Measurements from ENCODE around the gene NTM.

Gene NTM

DNA sequence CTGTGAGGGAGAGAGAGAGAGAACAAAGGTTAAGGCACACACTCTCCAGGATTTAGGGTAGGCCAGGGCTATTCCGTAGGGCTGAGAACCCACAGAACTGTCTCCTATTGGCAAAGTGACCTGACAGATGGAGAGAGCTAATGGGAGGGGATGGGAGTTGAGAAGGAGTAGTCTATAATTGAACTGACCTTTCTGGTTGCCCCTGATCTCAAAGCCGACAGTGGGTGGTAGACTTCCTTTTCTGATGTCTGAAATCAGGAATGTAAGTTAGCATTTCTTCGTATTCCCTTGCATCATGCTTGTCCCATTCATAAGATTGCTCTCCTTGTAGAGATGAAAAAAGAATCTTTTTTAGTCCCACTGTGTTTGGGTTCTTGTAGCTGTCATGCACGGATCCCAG lies 210.1 kb downstream of the NTM start:
- H3K36me3 ChIP-seq (ENCODE audit: control insufficient read depth, insufficient read depth, low read length) = no peaks in the 10 kb centered on the region
- H3K4me3 ChIP-seq (ENCODE audit: low read depth, low read length) = no peak overlapping the region
- peaks cover 6% of the 10 kb centered on the region for H3K4me1 ChIP-seq (ENCODE audit: control insufficient read depth, insufficient read depth, low read length)
- no peaks in the 10 kb centered on the region for H3K27me3 ChIP-seq (ENCODE audit: control insufficient read depth, insufficient read depth, low read length)
- H3K9ac ChIP-seq (ENCODE audit: low read depth, low read length) = no peak overlapping the region
- H3K9me3 ChIP-seq (ENCODE audit: control insufficient read depth, insufficient read depth, low read length) = no peaks in the 10 kb centered on the region

DNA sequence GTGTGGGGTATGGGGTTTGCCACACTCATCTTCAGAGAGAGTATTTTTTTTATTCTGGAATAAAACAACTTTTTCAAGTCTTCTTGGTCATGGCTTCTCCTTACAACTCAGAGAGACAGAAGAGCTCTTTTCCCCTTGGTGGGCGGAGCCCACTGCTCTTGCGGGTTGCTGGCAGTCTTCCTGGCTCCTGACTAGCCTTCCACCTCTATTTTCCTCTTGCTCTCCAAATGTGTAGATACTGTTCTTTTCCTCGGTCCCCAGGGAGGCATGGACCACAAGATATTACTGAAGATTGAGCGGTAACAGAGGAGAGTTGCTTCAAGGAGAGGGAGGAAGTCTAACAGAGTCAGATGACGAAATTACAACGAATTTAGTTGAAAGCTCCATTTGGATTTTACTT lies 210.6 kb downstream of the NTM start:
- H3K9me3 ChIP-seq (ENCODE audit: control insufficient read depth, insufficient read depth, low read length) = no peaks in the 10 kb centered on the region
- no peaks in the 10 kb centered on the region for H3K27me3 ChIP-seq (ENCODE audit: control insufficient read depth, insufficient read depth, low read length)
- H3K36me3 ChIP-seq (ENCODE audit: control insufficient read depth, insufficient read depth, low read length) = no peaks in the 10 kb centered on the region
- H3K4me3 ChIP-seq (ENCODE audit: low read depth, low read length) = no peak overlapping the region
- peaks cover 6% of the 10 kb centered on the region for H3K4me1 ChIP-seq (ENCODE audit: control insufficient read depth, insufficient read depth, low read length)
- no peak overlapping the region for H3K9ac ChIP-seq (ENCODE audit: low read depth, low read length)

DNA sequence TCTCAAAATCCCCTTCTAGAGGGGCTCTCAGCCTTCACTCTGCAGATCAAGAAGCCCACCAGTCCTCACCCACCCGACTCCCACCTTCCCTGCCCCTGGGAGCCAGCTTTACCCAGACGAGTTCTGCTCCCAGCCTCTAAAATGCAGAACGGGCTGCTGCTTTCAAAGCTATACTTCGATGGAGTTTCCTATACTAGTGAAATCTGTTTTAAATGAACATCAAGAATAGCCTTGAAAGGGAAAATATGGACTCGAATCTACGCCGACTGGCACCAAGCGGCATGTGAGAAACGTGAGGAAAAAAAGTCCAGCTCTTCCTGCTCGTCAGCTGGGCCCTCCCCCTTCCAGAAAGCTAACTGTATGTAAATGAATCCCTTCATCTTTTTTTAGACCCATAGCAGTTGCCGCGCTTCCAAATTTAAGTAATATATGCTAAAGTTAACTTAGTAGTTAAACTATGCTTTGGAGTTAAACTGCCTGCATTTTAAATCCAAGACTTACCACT lies 211.7 kb downstream of the NTM start:
- Histone ChIP-seq H3K9me3 (ENCODE audit: control insufficient read depth, insufficient read depth, low read length) (no peaks in the 10 kb centered on the region), H3K4me3 (ENCODE audit: low read depth, low read length) (no peak overlapping the region), H3K36me3 (ENCODE audit: control insufficient read depth, insufficient read depth, low read length) (no peaks in the 10 kb centered on the region), H3K4me1 (ENCODE audit: control insufficient read depth, insufficient read depth, low read length) (peaks cover 6% of the 10 kb centered on the region), H3K27me3 (ENCODE audit: control insufficient read depth, insufficient read depth, low read length) (no peaks in the 10 kb centered on the region), H3K9ac (ENCODE audit: low read depth, low read length) (no peak overlapping the region)

DNA sequence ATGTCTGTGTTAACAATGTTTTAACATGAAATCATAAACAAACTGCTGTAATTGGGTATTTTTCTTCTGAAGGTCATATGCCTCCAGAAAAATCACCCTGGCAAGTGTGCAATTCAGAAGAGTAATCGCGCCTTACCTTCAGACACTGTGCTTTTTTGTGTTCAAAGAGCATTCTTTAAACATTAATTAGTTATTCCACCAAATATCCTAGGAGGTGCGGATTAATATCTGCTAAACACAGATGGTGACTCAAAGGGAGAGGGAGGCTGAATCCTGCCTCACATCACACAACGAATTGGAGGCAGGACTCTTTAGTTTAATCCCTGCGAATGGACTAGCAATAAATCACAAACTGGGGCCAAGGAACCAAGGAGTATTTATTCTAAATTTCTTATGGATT lies 213.0 kb downstream of the NTM start:
- no peaks in the 10 kb centered on the region for H3K27me3 ChIP-seq (ENCODE audit: control insufficient read depth, insufficient read depth, low read length)
- H3K4me1 ChIP-seq (ENCODE audit: control insufficient read depth, insufficient read depth, low read length) = peaks cover 6% of the 10 kb centered on the region

DNA sequence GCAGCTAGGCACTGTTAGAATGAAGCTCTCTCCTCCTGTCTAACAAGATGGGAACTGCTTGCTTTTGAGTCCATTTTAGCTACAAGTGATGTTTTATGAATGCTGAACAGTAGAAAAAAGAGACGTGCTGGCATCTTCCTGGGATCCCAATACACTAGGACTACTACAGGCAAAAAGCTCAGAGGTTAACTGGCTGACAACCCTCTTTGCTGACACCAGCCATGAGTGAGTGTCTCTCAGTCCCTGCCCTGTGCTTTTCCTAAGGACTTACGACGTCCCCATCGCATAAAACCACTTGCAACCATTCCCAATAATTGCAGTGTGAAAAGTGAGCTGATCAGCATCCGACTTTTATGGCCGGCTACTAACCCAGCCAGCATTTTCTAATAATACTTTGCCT lies 213.5 kb downstream of the NTM start:
- H3K4me3 ChIP-seq (ENCODE audit: low read depth, low read length) = no peak overlapping the region
- H3K4me1 ChIP-seq (ENCODE audit: control insufficient read depth, insufficient read depth, low read length) = peaks cover 6% of the 10 kb centered on the region
- no peaks in the 10 kb centered on the region for H3K36me3 ChIP-seq (ENCODE audit: control insufficient read depth, insufficient read depth, low read length)
- H3K27me3 ChIP-seq (ENCODE audit: control insufficient read depth, insufficient read depth, low read length) = no peaks in the 10 kb centered on the region
- H3K9ac ChIP-seq (ENCODE audit: low read depth, low read length) = no peak overlapping the region
- H3K9me3 ChIP-seq (ENCODE audit: control insufficient read depth, insufficient read depth, low read length) = no peaks in the 10 kb centered on the region

More for the DNA sequence above, 213.0 kb downstream of the NTM start:
- Histone ChIP-seq H3K36me3 (ENCODE audit: control insufficient read depth, insufficient read depth, low read length) (no peaks in the 10 kb centered on the region), H3K4me3 (ENCODE audit: low read depth, low read length) (no peak overlapping the region), H3K9ac (ENCODE audit: low read depth, low read length) (no peak overlapping the region), H3K9me3 (ENCODE audit: control insufficient read depth, insufficient read depth, low read length) (no peaks in the 10 kb centered on the region)

DNA sequence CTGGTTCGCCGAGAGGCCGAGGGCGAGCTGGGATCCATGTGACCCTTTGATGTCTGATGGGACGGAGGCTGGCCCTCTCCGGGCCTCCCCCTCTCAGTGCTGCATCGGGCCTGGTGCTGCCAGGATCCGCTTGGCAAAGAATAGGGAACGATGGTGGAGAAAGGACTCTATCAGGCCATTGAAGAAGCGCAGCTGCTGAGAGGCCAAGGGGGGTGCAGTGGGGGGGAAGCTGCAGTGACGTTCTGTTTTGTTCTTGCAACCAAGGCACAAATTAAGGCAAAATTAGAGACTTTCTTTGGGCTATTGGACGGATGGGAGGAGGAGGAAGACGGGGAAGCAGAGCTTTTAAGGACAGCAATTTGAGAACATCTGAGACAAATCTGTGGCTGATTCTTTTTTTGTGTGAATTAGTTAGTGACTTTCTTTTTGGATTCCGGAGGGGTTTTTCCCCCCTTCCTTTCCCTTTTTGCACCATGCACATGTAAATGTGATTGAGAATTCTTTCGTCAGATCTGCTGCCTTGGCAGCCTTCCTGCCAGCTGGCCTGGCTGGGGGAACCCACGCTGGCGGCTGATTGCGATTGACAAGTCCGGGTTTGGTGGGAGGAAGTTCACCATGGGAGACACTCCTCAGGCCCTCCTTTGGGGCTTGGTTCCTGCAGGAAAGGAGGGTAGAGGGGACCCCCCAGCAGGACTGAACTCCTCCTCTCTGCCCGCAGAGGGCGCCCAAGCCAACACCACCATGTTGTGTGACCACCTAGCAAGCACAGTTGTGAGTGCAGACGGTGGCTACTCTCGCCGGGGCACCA lies 214.6 kb downstream of the NTM start:
- H3K4me3 ChIP-seq (ENCODE audit: low read depth, low read length) = no peak overlapping the region
- peaks cover 6% of the 10 kb centered on the region for H3K4me1 ChIP-seq (ENCODE audit: control insufficient read depth, insufficient read depth, low read length)
- H3K27me3 ChIP-seq (ENCODE audit: control insufficient read depth, insufficient read depth, low read length) = no peaks in the 10 kb centered on the region
- H3K36me3 ChIP-seq (ENCODE audit: control insufficient read depth, insufficient read depth, low read length) = no peaks in the 10 kb centered on the region
- no peak overlapping the region for H3K9ac ChIP-seq (ENCODE audit: low read depth, low read length)
- no peaks in the 10 kb centered on the region for H3K9me3 ChIP-seq (ENCODE audit: control insufficient read depth, insufficient read depth, low read length)

- no peak overlapping the region for H3K4me3 ChIP-seq (ENCODE audit: low read depth, low read length)
- H3K4me1 ChIP-seq (ENCODE audit: control insufficient read depth, insufficient read depth, low read length) = peaks cover 27% of the 10 kb centered on the region
- no peaks in the 10 kb centered on the region for H3K9me3 ChIP-seq (ENCODE audit: control insufficient read depth, insufficient read depth, low read length)
Measured at GRCh38 chr11:131588057-131588456, 217.6 kb downstream of the NTM start.

GRCh38 chr11:131591051-131591461 lies 220.6 kb downstream of the NTM start:
- H3K27me3 ChIP-seq (ENCODE audit: control insufficient read depth, insufficient read depth, low read length) = no peaks in the 10 kb centered on the region
- H3K9ac ChIP-seq (ENCODE audit: low read depth, low read length) = no peak overlapping the region
- H3K4me1 ChIP-seq (ENCODE audit: control insufficient read depth, insufficient read depth, low read length) = peaks cover 28% of the 10 kb centered on the region
- no peak overlapping the region for H3K4me3 ChIP-seq (ENCODE audit: low read depth, low read length)
- H3K36me3 ChIP-seq (ENCODE audit: control insufficient read depth, insufficient read depth, low read length) = no peaks in the 10 kb centered on the region
- no peaks in the 10 kb centered on the region for H3K9me3 ChIP-seq (ENCODE audit: control insufficient read depth, insufficient read depth, low read length)

More at GRCh38 chr11:131588057-131588456, 217.6 kb downstream of the NTM start:
- no peaks in the 10 kb centered on the region for H3K36me3 ChIP-seq (ENCODE audit: control insufficient read depth, insufficient read depth, low read length)
- no peak overlapping the region for H3K9ac ChIP-seq (ENCODE audit: low read depth, low read length)
- no peaks in the 10 kb centered on the region for H3K27me3 ChIP-seq (ENCODE audit: control insufficient read depth, insufficient read depth, low read length)

GRCh38 chr11:131592152-131592551 lies 221.7 kb downstream of the NTM start:
- Histone ChIP-seq H3K4me3 (ENCODE audit: low read depth, low read length) (no peak overlapping the region), H3K9me3 (ENCODE audit: control insufficient read depth, insufficient read depth, low read length) (no peaks in the 10 kb centered on the region), H3K27me3 (ENCODE audit: control insufficient read depth, insufficient read depth, low read length) (no peaks in the 10 kb centered on the region), H3K4me1 (ENCODE audit: control insufficient read depth, insufficient read depth, low read length) (peaks cover 28% of the 10 kb centered on the region), H3K9ac (ENCODE audit: low read depth, low read length) (no peak overlapping the region), H3K36me3 (ENCODE audit: control insufficient read depth, insufficient read depth, low read length) (no peaks in the 10 kb centered on the region)

DNA sequence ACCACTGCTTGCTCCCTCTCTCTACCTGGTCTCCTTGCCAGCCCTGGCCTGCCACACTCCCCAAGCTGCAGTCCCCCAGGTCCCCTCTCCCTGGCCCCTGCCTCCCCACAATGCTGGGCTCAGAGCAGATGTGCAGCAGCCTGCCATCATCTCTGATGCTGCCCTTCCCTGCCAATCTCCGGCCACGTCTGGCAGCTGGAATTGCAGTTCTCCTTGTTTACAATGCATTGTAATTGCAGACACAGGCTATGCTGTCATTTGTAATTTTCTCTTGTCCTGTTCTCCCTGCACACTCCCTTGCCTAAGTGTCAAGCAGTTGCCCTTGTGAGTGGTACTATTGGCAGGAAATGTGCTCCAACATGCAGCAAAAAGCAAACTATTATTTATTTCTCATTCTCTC lies 222.3 kb downstream of the NTM start:
- Histone ChIP-seq H3K9me3 (ENCODE audit: control insufficient read depth, insufficient read depth, low read length) (no peaks in the 10 kb centered on the region), H3K36me3 (ENCODE audit: control insufficient read depth, insufficient read depth, low read length) (no peaks in the 10 kb centered on the region), H3K27me3 (ENCODE audit: control insufficient read depth, insufficient read depth, low read length) (no peaks in the 10 kb centered on the region), H3K4me3 (ENCODE audit: low read depth, low read length) (no peak overlapping the region), H3K9ac (ENCODE audit: low read depth, low read length) (no peak overlapping the region), H3K4me1 (ENCODE audit: control insufficient read depth, insufficient read depth, low read length) (peaks cover 28% of the 10 kb centered on the region)

- Histone ChIP-seq H3K27me3 (ENCODE audit: control insufficient read depth, insufficient read depth, low read length) (no peaks in the 10 kb centered on the region), H3K9me3 (ENCODE audit: control insufficient read depth, insufficient read depth, low read length) (no peaks in the 10 kb centered on the region), H3K4me1 (ENCODE audit: control insufficient read depth, insufficient read depth, low read length) (peaks cover 29% of the 10 kb centered on the region), H3K36me3 (ENCODE audit: control insufficient read depth, insufficient read depth, low read length) (no peaks in the 10 kb centered on the region), H3K9ac (ENCODE audit: low read depth, low read length) (no peak overlapping the region), H3K4me3 (ENCODE audit: low read depth, low read length) (no peak overlapping the region)
Measured at GRCh38 chr11:131593301-131593700, 222.9 kb downstream of the NTM start.

- Histone ChIP-seq H3K36me3 (ENCODE audit: control insufficient read depth, insufficient read depth, low read length) (no peaks in the 10 kb centered on the region), H3K9me3 (ENCODE audit: control insufficient read depth, insufficient read depth, low read length) (no peaks in the 10 kb centered on the region), H3K9ac (ENCODE audit: low read depth, low read length) (no peak overlapping the region), H3K27me3 (ENCODE audit: control insufficient read depth, insufficient read depth, low read length) (no peaks in the 10 kb centered on the region), H3K4me3 (ENCODE audit: low read depth, low read length) (no peak overlapping the region), H3K4me1 (ENCODE audit: control insufficient read depth, insufficient read depth, low read length) (peaks cover 26% of the 10 kb centered on the region)
Measured at GRCh38 chr11:131595797-131596196, 225.4 kb downstream of the NTM start.
